HG03135 (cell line): ENCODE results near the gene KIAA1191.
"Not testable (repeated sequence)": the region's sequence is repeated elsewhere in the genome, so short reads cannot be mapped to it uniquely, and the experiment has no call there.

Experiments
- ATAC-seq: cut with Tn5 transposase; IDR thresholded peaks from one replicate; pipeline ENCODE4 v1.9.1; 2021; ENCODE audit warnings: mild to moderate bottlenecking, moderate library complexity; ENCODE audit not compliant: unreplicated experiment

Gene KIAA1191

DNA sequence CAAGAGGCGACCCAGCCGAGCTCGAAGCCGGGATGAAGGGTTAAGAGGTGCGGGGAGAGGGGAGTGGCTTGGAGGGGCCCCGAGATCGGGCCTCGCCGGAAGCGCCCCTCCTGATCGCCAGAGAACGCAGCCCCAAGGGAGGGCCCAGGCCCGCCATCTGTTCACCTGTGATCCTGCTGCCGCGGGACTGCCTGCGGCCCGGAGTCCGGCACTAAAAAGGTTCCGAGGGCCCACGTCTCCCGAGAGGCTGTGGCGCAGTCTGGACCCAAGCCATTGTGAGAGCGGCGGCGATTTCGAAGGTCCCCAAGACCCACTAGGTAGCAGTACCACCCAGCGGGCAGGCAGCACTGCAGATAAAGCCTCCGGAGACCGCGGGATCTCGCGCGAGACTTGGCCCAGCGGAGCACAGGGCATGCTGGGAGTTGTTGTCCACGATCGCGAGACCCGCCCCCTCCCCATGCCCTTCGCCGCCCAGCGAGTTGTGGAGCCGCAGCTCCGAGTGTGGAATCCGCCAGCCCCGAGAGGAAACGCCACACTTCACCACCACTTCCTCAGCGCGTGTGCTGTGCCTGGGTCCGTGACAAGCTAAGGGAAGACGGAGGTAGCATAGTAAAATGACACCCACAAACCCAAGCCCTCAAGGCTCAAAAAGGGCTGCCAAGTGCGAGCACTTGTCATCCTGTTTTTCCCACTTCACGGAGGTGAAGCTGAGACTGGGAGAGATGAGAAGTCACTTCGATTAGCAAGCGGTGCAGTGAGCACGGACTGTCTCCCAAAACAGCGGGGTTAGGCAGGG is at the start of gene KIAA1191:
Gene KIAA1191, minus strand, starts transcription at position 328 of the 796 bp plus-strand sequence. CDS start 2,256 bp downstream, outside the sequence.
- ATAC-seq: peak; percentile 92

DNA sequence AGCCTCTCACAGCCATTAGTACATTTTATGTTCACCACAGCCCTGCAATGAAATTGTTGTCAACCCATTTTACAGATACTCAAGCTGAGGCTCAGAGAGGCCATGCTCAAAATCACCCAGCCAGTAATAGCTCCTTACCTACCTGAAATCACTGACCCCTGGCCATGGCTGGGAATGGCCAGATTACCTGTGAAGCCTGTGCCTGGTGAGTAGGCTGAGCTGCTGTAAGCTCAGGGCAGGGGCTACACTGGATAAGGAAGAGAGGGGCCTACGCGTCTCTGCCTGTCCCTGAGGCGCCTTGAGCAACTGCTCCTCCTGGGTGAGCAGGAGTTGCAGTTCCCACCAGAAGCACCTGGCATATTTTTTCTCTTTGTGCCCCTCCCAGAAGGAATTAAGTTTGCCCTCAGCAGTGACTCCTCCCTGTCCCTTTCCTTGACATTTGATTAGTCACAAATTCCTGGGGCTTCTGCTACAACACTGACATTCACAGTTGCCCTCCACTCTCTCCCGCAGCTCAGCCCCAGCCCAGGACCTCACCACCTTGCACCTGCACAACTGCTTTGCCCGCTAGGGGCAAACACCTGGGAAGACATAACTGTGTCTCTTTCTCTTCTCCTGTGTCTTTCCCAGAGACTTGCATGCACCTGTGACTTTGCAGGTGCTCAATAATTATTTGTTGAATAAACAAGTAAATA is 49.1 kb upstream of the KIAA1191 start:
- no peak for ATAC-seq

- no peak for ATAC-seq
Measured at GRCh38 chr5:176409765-176410164, 48.2 kb upstream of the KIAA1191 start.

GRCh38 chr5:176408590-176408989 is 47.0 kb upstream of the KIAA1191 start:
- no peak for ATAC-seq

DNA sequence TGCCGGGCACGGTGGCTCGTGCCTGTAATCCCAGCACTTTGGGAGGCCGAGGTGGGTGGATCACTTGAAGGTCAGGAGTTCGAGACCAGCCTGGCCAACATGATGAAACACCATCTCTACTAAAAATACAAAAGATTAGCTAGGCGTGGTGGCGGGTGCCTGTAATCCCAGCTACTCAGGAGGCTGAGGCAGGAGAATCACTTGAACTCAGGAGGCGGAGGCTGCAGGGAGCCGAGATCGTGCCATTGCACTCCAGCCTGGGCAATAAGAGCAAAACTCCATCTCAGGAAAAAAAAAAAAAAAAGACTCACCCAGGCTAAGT is 46.6 kb upstream of the KIAA1191 start:
- ATAC-seq: not testable (repeated sequence)

DNA sequence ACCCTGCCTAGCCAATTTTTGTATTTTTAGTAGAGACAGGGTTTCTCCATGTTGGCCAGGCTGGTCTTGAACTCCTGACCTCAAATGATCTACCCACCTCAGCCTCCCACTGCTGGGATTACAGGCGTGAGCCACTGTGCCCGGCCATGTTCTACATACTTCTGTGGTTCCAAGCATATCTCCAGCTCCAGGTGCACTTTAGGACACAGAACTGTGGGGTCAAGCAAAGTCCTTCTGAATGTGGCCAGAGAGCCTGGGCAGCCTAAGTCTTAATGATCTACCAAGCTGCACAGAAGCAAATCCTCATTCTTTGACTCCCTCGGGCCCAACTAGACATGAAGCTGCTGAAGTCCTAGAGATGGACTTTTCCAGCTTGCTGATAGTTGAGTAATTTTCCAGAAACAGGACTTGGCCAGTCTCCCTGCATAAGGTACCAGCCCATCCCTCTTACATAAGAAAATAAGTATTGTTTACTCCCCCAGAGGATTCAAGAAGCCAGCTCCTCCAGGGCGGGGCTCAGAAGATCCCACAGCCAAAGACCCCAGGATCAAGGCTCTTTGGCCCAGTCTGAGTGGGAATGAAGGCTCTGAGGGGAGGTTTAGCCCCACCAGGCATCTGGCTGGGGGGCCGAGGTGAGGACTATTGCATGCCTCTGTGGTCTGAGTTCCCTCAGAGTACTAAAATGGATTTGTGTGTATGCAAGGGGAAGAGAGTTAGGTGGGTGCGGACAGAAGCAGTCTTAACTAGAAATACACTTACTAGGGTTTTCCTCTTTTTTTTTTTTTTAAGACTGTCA is 46.1 kb upstream of the KIAA1191 start:
- no peak for ATAC-seq

- ATAC-seq: no peak
Measured at GRCh38 chr5:176406436-176407052, 45.0 kb upstream of the KIAA1191 start.

DNA sequence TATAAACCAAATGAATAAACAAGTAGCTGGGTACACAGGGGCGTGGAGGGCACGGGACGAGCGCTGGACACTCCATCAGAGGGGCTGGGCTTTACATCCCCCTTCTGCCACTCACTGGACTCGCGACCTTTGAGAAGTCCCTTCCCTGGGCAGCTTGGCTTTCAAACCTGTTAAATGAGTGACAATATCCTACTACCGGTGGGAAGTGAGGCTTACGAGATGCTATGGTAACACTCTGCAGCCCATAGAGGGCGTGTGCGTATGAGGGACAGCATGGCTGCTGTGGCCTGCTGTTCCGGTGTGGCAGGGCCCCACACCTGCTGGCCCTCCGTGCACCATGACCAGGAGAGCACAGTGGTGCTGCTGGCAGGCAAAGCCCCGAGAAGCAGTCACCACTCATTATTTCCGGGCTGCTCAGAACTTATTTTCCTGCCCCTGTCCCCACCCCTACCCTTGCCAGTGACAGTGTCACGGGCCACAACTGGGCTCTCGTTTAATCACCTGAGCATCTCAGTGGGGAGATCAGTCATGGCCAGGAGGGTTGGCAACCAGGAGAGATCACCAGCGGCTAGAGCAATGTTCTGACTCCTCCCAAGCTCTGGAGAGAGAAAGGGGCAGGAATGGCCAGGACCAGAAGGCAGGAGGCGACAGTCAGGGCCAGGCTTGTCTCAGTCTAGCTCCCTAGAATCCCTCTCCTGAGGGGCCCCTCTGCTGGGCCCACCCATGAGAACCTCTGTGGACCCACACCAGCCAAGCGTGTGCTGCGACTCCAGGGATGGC is 44.3 kb upstream of the KIAA1191 start:
- no peak for ATAC-seq

DNA sequence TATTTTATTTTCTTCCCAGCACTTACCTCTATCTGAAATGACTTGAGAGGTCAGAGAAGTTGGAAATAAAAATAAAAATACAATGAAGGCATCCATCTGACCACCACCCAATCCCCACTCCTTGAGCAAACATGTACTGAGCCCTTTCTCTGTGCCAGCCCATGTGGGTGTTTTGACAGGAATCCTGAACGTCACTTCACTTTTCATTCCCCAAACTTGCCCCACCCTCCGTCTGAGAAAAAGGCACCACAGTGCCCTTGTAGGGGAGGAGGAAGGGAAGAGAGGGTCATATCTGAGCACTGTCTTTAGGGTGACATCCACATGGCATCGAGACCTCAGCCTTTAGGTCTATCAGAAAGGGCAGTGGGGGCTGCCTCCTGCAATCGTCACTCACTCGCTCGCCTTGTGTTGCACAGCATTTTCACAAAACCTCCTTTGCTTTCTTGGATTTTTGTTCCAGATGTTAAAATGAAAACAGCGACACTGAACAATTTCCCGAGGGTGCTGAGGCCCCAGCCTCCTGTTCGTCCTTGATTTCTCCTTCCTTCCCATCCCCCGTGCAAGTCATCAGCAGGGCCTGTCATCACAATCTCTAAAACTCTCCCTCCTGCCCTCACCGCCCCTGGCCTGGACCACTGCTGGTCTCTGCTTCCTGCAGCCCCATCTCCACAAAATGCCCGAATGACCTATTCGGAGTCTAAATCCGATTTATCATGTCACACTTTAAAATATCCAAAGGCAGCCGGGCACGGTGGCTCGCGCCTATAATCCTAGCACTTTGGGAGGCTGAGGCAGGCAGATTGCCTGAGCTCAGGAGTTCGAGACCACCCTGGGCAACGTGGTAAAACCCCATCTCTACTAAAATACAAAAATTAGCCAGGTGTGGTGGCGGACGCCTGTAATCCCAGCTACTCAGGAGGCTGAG is 40.0 kb upstream of the KIAA1191 start:
- ATAC-seq: no peak

DNA sequence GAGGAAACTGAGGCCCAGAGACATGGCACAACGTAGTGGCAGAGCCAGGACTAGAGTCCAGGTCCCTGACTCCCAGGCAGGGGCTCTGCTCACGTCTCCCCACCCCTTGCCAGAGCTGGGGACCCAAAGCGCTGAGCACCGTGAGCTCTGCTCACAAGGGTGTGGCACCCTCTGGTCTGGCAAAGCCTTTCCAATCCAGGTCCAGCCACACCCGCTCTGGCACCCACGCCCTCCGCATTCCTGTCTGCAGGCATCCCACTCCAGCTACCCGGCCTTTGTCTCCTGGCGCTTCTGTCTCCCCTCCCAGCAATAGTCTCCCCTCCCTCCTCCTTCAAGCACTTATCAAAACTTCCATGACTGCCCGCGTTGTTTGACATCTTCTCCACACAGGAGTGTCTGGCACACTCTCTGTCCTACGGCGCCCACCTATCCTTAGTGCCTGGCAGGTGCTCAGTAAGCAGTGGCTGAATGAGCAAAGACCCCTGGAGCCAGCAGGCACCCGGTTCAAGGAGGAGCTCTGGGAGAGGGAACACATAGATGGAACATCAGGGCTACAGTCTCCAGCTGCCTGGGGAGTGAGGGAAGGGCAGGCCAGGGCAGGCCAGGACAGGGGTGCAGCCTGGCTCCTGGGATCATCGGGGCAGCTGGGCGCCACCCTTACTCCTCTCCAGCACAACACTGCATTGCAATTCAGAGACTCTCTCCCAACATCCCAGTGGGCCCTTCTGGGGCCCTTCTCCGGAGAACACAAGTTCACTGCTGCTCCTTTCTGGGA is 39.0 kb upstream of the KIAA1191 start:
- ATAC-seq: no peak

GRCh38 chr5:176397736-176398420 is 36.3 kb upstream of the KIAA1191 start:
- ATAC-seq: no peak

GRCh38 chr5:176396330-176396729 is 34.8 kb upstream of the KIAA1191 start:
- ATAC-seq: no peak

DNA sequence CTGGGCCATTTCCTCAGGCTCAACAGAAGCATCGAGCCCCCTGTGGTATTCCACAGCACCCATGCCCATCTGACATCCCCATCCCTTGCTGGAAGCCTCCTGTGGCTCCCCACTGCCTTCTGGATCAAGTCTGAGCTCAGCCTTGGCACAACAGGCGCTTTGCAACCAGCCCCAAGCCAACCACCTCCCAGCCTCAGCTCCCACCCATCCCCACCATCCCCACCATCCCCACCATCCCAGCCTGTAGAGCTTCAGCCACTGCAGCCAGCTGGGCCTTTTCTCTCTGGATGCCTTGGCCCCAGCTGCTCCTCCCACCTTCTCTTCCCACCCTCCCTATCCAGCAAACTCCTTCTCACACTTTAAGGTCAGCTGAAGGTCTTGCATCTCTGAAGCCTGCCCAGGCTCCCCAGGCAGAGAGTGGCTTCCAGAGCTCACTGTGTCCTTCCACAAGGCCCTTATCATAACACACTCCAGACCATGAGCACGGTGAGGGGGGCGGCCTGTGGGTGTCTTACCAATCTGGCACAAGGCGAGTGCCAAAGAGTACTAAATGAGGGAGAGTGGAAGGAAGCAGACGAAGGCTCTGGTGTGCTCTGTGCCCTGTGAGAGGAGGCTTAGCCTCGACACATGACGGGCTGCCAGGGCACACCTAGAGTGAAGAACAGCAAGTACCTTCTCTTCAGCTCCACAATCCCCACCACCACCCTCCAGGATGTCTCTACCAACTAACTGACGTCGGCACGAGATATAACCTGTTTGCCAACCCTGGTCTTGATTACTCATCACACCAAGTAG is 33.5 kb upstream of the KIAA1191 start:
- ATAC-seq: no peak

DNA sequence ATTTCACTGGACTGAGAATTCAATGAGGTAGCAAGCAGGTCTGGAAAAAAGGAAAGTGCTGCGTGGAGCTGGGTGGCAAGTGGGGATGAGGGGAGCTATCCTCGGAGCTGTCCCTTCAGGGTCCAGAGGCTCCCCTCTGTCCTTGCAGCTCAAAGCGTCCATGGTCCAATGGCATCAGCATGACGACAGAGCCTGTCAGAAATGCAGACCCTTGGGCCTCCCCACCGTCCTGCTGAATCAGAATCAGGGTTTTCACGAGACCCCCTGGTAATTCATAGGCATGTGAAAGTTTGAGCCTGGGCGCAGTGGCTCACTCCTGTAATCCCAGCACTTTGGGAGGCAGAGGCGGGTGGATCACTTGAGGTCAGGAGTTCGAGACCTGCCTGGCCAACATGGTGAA is 32.5 kb upstream of the KIAA1191 start:
- no peak for ATAC-seq

DNA sequence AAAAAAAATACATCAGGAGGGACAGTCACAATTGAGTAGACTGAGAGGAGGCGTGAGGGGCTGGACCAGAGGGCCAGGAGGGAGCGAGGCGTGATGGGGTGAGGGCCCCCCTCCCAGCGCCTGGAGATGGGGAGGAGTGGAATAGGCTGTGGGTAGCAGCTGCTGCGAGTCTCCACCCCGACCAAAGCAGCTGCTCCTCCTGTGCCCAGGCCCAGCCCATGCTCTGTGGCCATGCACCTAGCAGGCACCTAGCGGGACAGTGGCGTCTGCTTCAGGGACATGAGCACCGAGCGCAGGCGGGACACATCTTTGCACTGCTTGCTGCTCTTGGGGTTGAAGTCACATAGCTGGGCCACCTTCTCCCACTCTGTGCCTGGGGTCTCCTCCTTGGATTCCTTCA is 31.0 kb upstream of the KIAA1191 start:
- ATAC-seq: no peak

DNA sequence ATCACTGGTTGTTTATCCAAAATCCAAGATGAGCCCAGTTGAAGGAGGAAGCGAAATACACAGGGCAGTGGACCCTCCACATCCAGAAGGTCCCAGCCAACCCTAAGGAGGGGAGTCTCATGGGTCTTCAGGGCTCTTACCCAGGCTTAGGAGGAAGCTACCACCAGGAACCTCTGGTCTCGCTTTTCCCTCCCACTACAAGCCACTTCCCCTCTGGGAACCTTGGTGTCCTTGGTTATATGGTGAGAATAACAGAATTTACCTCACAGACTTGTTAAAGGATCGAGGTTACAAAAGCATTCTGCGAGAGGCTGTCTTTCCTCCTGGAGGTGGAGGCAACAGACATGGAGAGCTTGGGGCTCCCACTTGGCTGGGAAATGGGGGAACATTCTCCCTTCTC is 30.4 kb upstream of the KIAA1191 start:
- ATAC-seq: no peak

GRCh38 chr5:176391479-176391878 is 29.9 kb upstream of the KIAA1191 start:
- ATAC-seq: no peak
